Right lobe of liver (tissue), 6 donors: ENCODE measurements around the gene C1RL. TPM values are rescaled to one million over a fixed set of nuclear protein-coding genes. Genes with fewer than 3 reads are reported as not detected.
"Not testable (repeated sequence)": the region's sequence is repeated elsewhere in the genome, so short reads cannot be mapped to it uniquely, and the experiment has no call there.

Experiments
- ATAC-seq, 4 donors: fragments of 200-7000 bp; cut with Tn5 transposase; one replicate each; pipeline ENCODE4 v1.9.1; 2020; ENCODE audit warnings: mild to moderate bottlenecking in 4 of 4, moderate library complexity in 4 of 4
- DNase-seq, 3 donors: peaks; one replicate each; pipeline ENCODE4 v3.0.0-alpha.2; 2020
- H3K27ac ChIP-seq, 3 donors: fragments of 200-600 bp; one replicate each; pipeline ENCODE4 v1.8.0; 2022
- H3K27me3 ChIP-seq, 2 donors: fragments of 200-600 bp; one replicate each; pipeline ENCODE4 v1.8.0; 2022
- H3K36me3 ChIP-seq, 4 donors: fragments of 200-600 bp; sonication (generic) in 1 of 4; one replicate each; pipeline versions ENCODE4 v1.5.1 to v1.8.0; 2017 to 2022; ENCODE audit warnings: control low read depth in 1 of 4
- H3K4me1 ChIP-seq, 4 donors: fragments of 200-600 bp; sonication (generic) in 1 of 4; one replicate each; pipeline versions ENCODE4 v1.5.1 to v1.8.0; 2017 to 2022; ENCODE audit warnings: control low read depth in 1 of 4
- H3K4me3 ChIP-seq, 3 donors: fragments of 200-600 bp; one replicate each; pipeline ENCODE4 v1.8.0; 2022
- H3K9me3 ChIP-seq, 4 donors: fragments of 200-600 bp; sonication (generic) in 1 of 4; one replicate each; pipeline versions ENCODE4 v1.5.1 to v1.8.0; 2017 to 2022; ENCODE audit warnings: control low read depth in 1 of 4
- POLR2A ChIP-seq: fragments of 450-650 bp; IDR thresholded peaks from one replicate; pipeline ENCODE4 v1.6.1; 2017; ENCODE audit warnings: antibody characterized with exemption, mild to moderate bottlenecking
- WGBS: methylation state at CpG from one replicate; pipeline ENCODE4 v1.1.6; 2018; ENCODE audit warnings: low coverage, low lambda C conversion rate; ENCODE audit not compliant: insufficient coverage; ENCODE audit errors: missing lambda C conversion rate; 5-methylcytosine and 5-hydroxymethylcytosine counted together
- intact Hi-C, 2 donors: fragments of 100-400 bp; cut with DNase I; formaldehyde crosslinking; loops; one replicate each; pipeline versions ENCODE4 v1.11.2 to v1.14.1; 2022
- total RNA-seq, 6 experiments: library from RNA; depleted of rRNA in 2 of 6; stranded (reverse); fragments of >200 nt in 2 of 6; fragmentation: NEBNext Ultra II Directional in 3 of 6; extraction: Animal tissue kit (Norgen Biotek cat#: 25700) in 3 of 6; gene quantifications; one replicate each; pipeline versions ENCODE4 v1.1.0 to v1.2.4, GENCODE V29; 2016 to 2023
- TF ChIP-seq, protein P1 (sequence below), 4 donors: fragments of 200-600 bp in 3 of 4; fragments of 450-650 bp in 1 of 4; IDR thresholded peaks; one replicate each; pipeline versions ENCODE4 v1.5.1 to v1.8.0; 2016 to 2022; ENCODE audit warnings: antibody characterized with exemption in 4 of 4, mild to moderate bottlenecking in 2 of 4
- donor health status: DM: no; HTN: yes; CAD: no.
- donor health status: DM: no; HTN: no; CAD: no.
- donor health status: DM: no; HTN: no; CAD: no.
- donor health status: DM: no; HTN: yes; CAD: no.
- donor health status: DM: no; HTN: yes; CAD: no.

The C1RL gene
- total RNA-seq, 6 experiments from 2014 or later = 202 to 236 (median 216) TPM

DNA sequence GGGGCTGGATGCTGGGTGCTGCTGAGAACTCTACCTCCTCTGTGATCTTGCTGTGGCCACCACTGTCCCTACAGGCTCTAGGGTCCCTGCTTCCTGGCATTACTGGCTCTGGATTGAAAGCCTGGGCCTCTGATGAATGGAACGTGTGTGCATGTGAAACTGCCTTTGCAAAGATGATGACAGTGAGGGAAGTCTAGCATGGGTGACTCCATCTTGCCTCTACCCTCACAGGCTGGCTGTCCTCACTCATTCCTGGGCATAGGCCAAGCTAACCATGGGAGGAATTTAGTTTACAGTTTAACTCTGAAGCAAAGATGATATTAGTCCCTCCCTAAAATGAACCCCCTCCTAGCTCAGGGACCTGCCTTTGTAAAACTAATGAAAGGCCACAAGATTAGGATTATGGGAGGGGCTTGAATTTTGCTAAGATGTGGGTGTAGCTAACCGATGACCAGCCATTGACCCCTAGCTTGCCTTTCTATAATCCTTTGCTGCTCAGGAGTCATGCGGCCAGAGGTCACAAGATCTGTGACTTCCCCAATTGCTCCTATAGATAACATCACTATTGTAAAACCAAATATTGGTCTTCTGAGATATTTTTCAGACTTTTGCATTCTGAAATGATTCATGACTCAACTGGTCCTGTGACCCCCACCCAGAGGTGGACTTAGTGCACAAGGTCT lies 50.7 kb downstream of the C1RL start:
- no peak for TF ChIP-seq POLR2A
- TF ChIP-seq, protein P1, sequence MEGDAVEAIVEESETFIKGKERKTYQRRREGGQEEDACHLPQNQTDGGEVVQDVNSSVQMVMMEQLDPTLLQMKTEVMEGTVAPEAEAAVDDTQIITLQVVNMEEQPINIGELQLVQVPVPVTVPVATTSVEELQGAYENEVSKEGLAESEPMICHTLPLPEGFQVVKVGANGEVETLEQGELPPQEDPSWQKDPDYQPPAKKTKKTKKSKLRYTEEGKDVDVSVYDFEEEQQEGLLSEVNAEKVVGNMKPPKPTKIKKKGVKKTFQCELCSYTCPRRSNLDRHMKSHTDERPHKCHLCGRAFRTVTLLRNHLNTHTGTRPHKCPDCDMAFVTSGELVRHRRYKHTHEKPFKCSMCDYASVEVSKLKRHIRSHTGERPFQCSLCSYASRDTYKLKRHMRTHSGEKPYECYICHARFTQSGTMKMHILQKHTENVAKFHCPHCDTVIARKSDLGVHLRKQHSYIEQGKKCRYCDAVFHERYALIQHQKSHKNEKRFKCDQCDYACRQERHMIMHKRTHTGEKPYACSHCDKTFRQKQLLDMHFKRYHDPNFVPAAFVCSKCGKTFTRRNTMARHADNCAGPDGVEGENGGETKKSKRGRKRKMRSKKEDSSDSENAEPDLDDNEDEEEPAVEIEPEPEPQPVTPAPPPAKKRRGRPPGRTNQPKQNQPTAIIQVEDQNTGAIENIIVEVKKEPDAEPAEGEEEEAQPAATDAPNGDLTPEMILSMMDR (IDR thresholded peaks at IDR 0.05) = no peak
- Histone ChIP-seq H3K9me3 (no peaks in the 10 kb centered on the region), H3K27ac (peak overlapping the region in 2 of 3 donors; percentile 87 to 97), H3K27me3 (no peaks in the 10 kb centered on the region), H3K4me3 (no peak overlapping the region), H3K36me3 (peaks cover 0 to 7% (median 3%) of the 10 kb centered on the region in 4 donors), H3K4me1 (peaks cover 0 to 25% (median 8%) of the 10 kb centered on the region in 4 donors)
- no peak for ATAC-seq
- no peak for DNase-seq
- intact Hi-C loops = no loop called here
- 46% methylated on average over 2 of the region's 3 CpGs for WGBS

DNA sequence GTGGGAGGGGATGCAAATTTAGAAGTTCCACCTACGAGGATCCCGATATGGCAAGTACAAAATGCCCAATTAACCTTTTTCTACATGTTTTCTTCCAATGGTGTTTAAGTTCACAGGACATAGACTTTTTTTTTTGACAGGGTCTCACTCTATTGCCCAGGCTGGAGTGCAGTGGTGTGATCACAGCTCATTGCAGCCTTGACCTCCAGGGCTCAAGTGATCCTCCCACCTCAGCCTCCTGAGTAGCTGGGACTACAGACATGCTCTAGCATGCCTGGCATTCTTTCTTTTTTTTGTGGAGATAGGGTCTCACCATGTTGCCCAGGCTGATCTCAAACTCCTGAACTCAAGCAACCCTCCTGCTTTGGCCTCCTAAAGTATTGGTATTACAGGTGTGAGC lies 53.3 kb downstream of the C1RL start:
- H3K4me3 ChIP-seq, H3K27me3 ChIP-seq, H3K36me3 ChIP-seq, ATAC-seq, intact Hi-C loops, H3K27ac ChIP-seq, DNase-seq, H3K9me3 ChIP-seq: not testable (repeated sequence)
- WGBS = 91% methylated on average over 2 of the region's 2 CpGs
- peaks cover 0 to 19% (median 8%) of the 10 kb centered on the region in 4 donors for H3K4me1 ChIP-seq

DNA sequence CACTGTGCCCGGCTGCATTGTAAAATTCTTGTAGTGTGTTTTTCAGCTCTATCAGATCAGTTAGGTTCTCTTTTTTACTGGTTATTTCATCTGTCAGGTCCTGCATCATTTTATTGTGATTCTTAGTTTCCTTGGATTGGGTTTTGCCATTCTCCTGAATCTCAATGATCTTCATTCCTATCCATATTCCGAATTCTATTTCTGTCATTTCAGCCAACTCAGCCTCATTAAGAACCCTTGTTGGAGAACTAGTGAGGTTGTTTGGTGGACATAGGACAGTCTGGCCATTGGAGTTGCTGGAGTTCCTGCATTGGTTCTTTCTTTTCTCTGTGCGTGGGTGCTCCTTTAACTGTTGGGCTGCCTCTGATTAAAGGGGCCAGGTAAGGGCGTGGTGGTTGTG lies 54.1 kb downstream of the C1RL start:
- no peaks in the 10 kb centered on the region for H3K27me3 ChIP-seq
- ATAC-seq = no peak
- no peak for DNase-seq
- TF ChIP-seq POLR2A = no peak
- TF ChIP-seq, protein P1 (IDR thresholded peaks at IDR 0.05) = no peak
- H3K27ac ChIP-seq = no peak overlapping the region
- no peaks in the 10 kb centered on the region for H3K9me3 ChIP-seq
- 96% methylated on average over 4 of the region's 4 CpGs for WGBS
- H3K4me1 ChIP-seq = peaks cover 0 to 19% (median 7%) of the 10 kb centered on the region in 4 donors
- H3K36me3 ChIP-seq = no peaks in the 10 kb centered on the region
- no peak overlapping the region for H3K4me3 ChIP-seq
- intact Hi-C loops = no loop called here

DNA sequence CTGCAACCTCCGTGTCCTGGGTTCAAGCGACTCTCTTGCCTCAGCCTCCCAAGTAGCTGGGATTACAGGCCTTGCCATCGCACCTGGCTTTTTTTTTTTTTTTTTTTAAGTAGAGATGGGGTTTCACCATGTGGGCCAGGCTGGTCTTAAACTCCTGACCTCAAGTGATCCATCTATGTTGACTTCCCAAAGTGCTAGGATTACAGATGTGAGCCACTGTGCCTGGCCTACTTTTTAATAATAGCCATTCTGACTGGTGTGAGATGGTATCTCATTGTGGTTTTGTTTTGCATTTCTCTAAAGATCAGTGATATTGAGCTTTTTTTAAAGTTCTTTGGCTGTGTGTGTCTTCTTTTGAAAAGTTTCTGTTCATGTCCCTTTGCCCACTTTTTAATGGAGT lies 59.0 kb downstream of the C1RL start:
- ATAC-seq, H3K4me1 ChIP-seq, H3K27me3 ChIP-seq, DNase-seq, H3K36me3 ChIP-seq, H3K4me3 ChIP-seq, H3K9me3 ChIP-seq, H3K27ac ChIP-seq, intact Hi-C loops: not testable (repeated sequence)
- 87% methylated on average over 3 of the region's 3 CpGs for WGBS

DNA sequence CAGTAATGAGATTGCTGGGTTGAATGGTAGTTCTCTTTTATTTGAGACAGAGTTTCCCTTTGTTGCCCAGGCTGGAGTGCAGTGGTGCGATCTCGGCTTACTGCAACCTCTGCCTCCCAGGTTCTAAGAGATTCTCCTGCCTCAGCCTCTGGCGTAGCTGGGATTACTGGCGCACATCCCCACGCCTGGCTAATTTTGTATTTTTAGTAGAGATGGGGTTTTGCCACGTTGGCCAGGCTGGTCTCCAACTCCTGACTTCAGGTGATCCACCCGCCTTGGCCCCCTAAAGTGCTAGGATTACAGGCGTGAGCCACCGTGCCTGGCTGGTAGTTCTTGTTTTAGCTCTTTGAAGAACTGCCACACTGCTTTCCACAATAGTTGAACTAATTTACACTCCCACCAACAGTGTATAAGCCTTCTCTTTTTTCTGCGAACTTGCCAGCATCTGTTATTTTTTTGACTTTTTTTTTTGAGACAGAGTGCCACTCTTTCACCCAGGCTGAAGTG lies 59.5 kb downstream of the C1RL start:
- intact Hi-C loops, H3K4me1 ChIP-seq, DNase-seq, H3K36me3 ChIP-seq, H3K27me3 ChIP-seq, H3K9me3 ChIP-seq, H3K27ac ChIP-seq, H3K4me3 ChIP-seq, ATAC-seq: not testable (repeated sequence)
- 93% methylated on average over 3 of the region's 10 CpGs for WGBS

DNA sequence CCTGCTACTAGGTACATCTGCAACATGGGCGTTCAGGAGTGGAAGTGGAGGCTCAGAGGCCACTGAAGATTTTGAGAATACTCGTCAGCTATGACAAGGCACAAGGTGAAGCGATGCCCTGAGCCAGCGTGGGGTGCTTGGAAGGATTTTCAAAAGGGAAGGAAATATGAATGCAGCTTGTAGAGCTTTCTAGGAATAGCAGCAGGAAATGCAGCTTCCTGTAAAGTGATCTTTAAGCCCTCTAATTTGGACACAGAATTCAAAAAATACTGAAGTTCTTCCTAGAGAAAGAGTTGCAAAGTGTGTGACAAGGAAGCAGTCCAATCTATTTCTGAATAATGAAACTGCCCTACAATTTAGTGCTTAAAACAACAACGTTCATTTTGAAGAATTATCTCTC lies 61.7 kb downstream of the C1RL start:
- 47% methylated on average over 5 of the region's 5 CpGs for WGBS
- intact Hi-C loops = no loop called here
- no peaks in the 10 kb centered on the region for H3K4me1 ChIP-seq
- no peak overlapping the region for H3K27ac ChIP-seq
- no peak overlapping the region for H3K4me3 ChIP-seq
- H3K27me3 ChIP-seq = no peaks in the 10 kb centered on the region
- DNase-seq = no peak
- H3K36me3 ChIP-seq = no peaks in the 10 kb centered on the region
- peak in 3 of 4 donors; percentile 41 to 54 (median 50) for ATAC-seq
- TF ChIP-seq, protein P1 (IDR thresholded peaks at IDR 0.05) = no peak
- no peak for TF ChIP-seq POLR2A
- H3K9me3 ChIP-seq = no peaks in the 10 kb centered on the region
